ENCODE results near the gene CPA4.
"Not testable (repeated sequence)": the region's sequence is repeated elsewhere in the genome, so short reads cannot be mapped to it uniquely, and the experiment has no call there.

Gene CPA4

GRCh38 chr7:130309986-130310385, 17.0 kb downstream of the CPA4 start:
- ChIA-PET CTCF (no interaction called here), POLR2A (ENCODE audit: low non-redundant PET) (no interaction called here)
- H3K27ac ChIP-seq, result no peak overlapping the region
- TF ChIP-seq CTCF (conservative IDR thresholded peaks at IDR 0.05; ENCODE audit: low read depth), result no peak
- no peak for DNase-seq (ENCODE audit: low spot score)

DNA sequence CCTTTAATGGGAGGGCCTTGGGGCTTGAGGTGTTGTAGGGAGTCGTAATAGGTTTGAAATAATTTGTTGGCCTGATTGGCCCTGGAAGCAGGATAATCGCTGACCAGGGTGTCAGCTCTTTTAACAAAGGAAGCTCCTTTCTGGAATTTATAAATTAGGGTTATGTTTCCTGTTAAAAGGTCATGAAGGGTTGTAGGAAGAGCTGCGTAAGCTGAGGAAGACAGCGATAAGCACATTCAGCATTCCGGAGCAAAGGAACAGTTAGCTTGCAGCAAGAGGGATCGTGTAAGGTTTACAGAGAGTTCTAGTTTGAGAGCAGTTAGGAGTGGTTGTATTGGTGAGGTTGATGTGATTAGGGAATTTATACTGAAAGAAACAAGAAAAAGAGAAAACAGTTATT, 21.3 kb downstream of the CPA4 start:
- no peak for DNase-seq (ENCODE audit: low spot score)
- TF ChIP-seq CTCF (conservative IDR thresholded peaks at IDR 0.05; ENCODE audit: low read depth), result no peak
- ChIA-PET CTCF (interaction anchor here (0.6 kb wide), 1 partner anchor 77 kb away, joined by 3 read pairs; no protein-coding TSS in a partner anchor), POLR2A (ENCODE audit: low non-redundant PET) (no interaction called here)
- no peak overlapping the region for H3K27ac ChIP-seq

DNA sequence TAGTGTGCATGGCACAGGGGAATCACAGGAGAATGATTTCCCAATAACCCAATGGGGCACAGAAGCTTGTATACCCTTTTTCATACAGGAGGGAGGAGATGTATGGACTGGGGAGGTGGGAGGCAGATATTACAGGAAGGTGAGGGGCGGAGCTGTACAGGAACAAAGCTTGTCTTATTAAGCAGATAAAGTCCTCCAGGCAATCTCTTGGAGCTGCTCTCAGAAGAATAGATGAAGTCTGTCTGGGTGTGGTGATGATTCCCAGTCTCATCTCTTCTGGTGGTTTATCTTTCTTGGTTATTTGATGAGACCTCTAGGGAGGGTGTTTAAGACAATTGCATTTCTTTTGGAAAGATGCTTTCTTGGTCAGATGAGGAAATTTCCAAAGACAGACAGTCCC, 26.6 kb downstream of the CPA4 start:
- no peak for TF ChIP-seq CTCF (conservative IDR thresholded peaks at IDR 0.05; ENCODE audit: low read depth)
- H3K27ac ChIP-seq, result no peak overlapping the region
- ChIA-PET POLR2A (ENCODE audit: low non-redundant PET) (no interaction called here), CTCF (no interaction called here)
- DNase-seq (ENCODE audit: low spot score), result no peak

DNA sequence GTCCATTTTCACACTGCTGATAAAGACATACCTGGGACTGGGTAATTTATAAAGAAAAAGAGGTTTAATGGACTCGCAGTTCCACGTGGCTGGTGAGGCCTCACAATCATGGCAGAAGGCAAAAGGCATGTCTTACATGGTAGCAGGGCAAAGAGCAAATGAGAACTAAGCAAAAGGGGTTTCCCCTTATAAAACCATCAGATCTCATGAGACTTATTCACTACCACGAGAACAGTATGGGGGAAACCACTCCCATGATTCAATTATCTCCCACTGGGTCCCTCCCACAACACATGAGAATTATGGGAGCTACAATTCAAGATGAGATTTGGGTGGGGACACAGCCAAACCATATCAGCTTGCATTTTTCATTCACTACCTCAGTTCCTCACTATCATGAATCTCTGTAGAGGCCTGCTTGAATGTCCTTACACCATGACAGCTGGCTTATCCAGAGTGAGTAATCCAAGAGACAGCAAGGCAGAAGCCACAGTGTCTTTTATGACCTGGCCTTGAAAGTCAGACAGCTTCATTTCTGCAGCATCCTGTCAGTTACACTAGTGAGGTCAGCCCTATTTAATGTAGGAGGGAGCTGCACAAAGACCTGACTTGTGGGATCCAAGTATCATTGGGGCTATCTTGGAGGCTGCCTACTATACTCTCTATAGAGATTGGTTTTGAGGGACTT, 28.7 kb downstream of the CPA4 start:
- CTCF ChIA-PET; DNase-seq (ENCODE audit: low spot score); H3K27ac ChIP-seq; POLR2A ChIA-PET (ENCODE audit: low non-redundant PET): not testable (repeated sequence)

DNA sequence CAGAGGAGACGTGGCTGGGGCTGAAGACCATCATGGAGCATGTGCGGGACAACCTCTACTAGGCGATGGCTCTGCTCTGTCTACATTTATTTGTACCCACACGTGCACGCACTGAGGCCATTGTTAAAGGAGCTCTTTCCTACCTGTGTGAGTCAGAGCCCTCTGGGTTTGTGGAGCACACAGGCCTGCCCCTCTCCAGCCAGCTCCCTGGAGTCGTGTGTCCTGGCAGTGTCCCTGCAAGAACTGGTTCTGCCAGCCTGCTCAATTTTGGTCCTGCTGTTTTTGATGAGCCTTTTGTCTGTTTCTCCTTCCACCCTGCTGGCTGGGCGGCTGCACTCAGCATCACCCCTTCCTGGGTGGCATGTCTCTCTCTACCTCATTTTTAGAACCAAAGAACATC, 29.7 kb downstream of the CPA4 start:
- no peak for TF ChIP-seq CTCF (conservative IDR thresholded peaks at IDR 0.05; ENCODE audit: low read depth)
- POLR2A ChIA-PET (ENCODE audit: low non-redundant PET), result no interaction called here
- CTCF ChIA-PET, result no interaction called here

GRCh38 chr7:130324306-130324943, 31.5 kb downstream of the CPA4 start:
- no peak overlapping the region for H3K27ac ChIP-seq
- DNase-seq (ENCODE audit: low spot score), result no peak
- CTCF ChIA-PET, result no interaction called here
- TF ChIP-seq CTCF (conservative IDR thresholded peaks at IDR 0.05; ENCODE audit: low read depth), result no peak
- POLR2A ChIA-PET (ENCODE audit: low non-redundant PET), result no interaction called here

More for the DNA sequence above, 29.7 kb downstream of the CPA4 start:
- peak; percentile 3 for DNase-seq (ENCODE audit: low spot score)
- H3K27ac ChIP-seq, result no peak overlapping the region

- ChIA-PET CTCF (no interaction called here), POLR2A (ENCODE audit: low non-redundant PET) (interaction anchor here (0.5 kb wide), 1 partner anchor 172 kb away, joined by 5 read pairs; no protein-coding TSS in a partner anchor)
- no peak for DNase-seq (ENCODE audit: low spot score)
- no peak for TF ChIP-seq CTCF (conservative IDR thresholded peaks at IDR 0.05; ENCODE audit: low read depth)
- no peak overlapping the region for H3K27ac ChIP-seq
Observed at GRCh38 chr7:130329681-130330080, 36.7 kb downstream of the CPA4 start.

All from RWPE1 (cell line).